Right lobe of liver (tissue), 4 donors: ENCODE results near the gene OGA.

Experiments used
- CTCF ChIP-seq, 4 donors: fragments of 200-600 bp in 3 of 4; fragments of 450-650 bp in 1 of 4; IDR thresholded peaks; one replicate each; pipeline versions ENCODE4 v1.5.1 to v1.8.0; 2016 to 2022; ENCODE audit warnings: antibody characterized with exemption in 4 of 4, mild to moderate bottlenecking in 2 of 4
- POLR2A ChIP-seq: fragments of 450-650 bp; IDR thresholded peaks from one replicate; pipeline ENCODE4 v1.6.1; 2017; ENCODE audit warnings: antibody characterized with exemption, mild to moderate bottlenecking
- donor health status: DM: no; HTN: no; CAD: no.
- donor health status: DM: no; HTN: no; CAD: no.
- donor health status: DM: no; HTN: yes; CAD: no.

GRCh38 chr10:101780818-101781654 lies 37.2 kb downstream of the OGA start:
- TF ChIP-seq CTCF (IDR thresholded peaks at IDR 0.05) (peak; percentile 83 to 96 (median 92)), POLR2A (no peak)
